KMS-11 (cell line): ENCODE results near the gene SHB.

Experiments
- H2AFZ ChIP-seq: fragments of 200-600 bp; sonication (generic); 2 replicates; pipeline ENCODE4 v1.6.1; 2016; ENCODE audit warnings: antibody characterized with exemption, mixed run types, low read depth
- H3K27ac ChIP-seq: fragments of 200-600 bp; sonication (generic); 2 replicates; pipeline ENCODE4 v1.6.1; 2016; ENCODE audit warnings: mild to moderate bottlenecking, mixed run types
- H3K27me3 ChIP-seq: fragments of 200-600 bp; sonication (generic); 2 replicates; pipeline ENCODE4 v1.6.1; 2017; ENCODE audit warnings: mild to moderate bottlenecking, low read depth, mixed run types, moderate library complexity; ENCODE audit not compliant: insufficient read depth
- H3K36me3 ChIP-seq: fragments of 200-600 bp; sonication (generic); 2 replicates; pipeline ENCODE4 v1.6.1; 2017; ENCODE audit warnings: mild to moderate bottlenecking, mixed run types; ENCODE audit not compliant: insufficient read depth
- H3K4me1 ChIP-seq: fragments of 200-600 bp; sonication (generic); 2 replicates; pipeline ENCODE4 v1.6.1; 2016; ENCODE audit warnings: mild to moderate bottlenecking, low read depth, mixed run types; ENCODE audit not compliant: poor library complexity, severe bottlenecking
- H3K4me2 ChIP-seq: fragments of 200-600 bp; sonication (generic); 2 replicates; pipeline ENCODE4 v1.7.0; 2016; ENCODE audit warnings: mild to moderate bottlenecking, mixed run types
- H3K4me3 ChIP-seq: fragments of 200-600 bp; sonication (generic); IDR thresholded peaks from 2 replicates; pipeline ENCODE4 v1.6.1; 2017; ENCODE audit warnings: low read depth, low read length, mixed read lengths; ENCODE audit not compliant: insufficient read depth
- H3K79me2 ChIP-seq: fragments of 200-600 bp; sonication (generic); 2 replicates; pipeline ENCODE4 v1.6.1; 2016; ENCODE audit warnings: low read depth, mixed run types; ENCODE audit not compliant: insufficient read depth
- H3K9ac ChIP-seq: fragments of 200-600 bp; sonication (generic); 2 replicates; pipeline ENCODE4 v1.6.1; 2016; ENCODE audit warnings: mild to moderate bottlenecking, mixed run types
- H4K20me1 ChIP-seq: fragments of 200-600 bp; sonication (generic); 2 replicates; pipeline ENCODE4 v1.6.1; 2016; ENCODE audit warnings: mild to moderate bottlenecking, mixed run types; ENCODE audit not compliant: insufficient read depth
- CTCF ChIP-seq: fragments of 200-600 bp; sonication (generic); conservative IDR thresholded peaks from 2 replicates; pipeline ENCODE4 v1.6.1; 2017; ENCODE audit warnings: low read depth, mild to moderate bottlenecking, antibody characterized with exemption, low read length, moderate library complexity, mixed read lengths

The SHB gene

GRCh38 chr9:38068701-38069628, at the start of gene SHB:
TSS of gene SHB (minus strand) at chr9:38069227. CDS start at chr9:38068645, 582 bp downstream.
- H3K79me2 ChIP-seq, result no peaks in the 10 kb centered on the region
- H3K4me2 ChIP-seq, result peak within 1 kb of the TSS; percentile 60
- H4K20me1 ChIP-seq, result no peaks in the 10 kb centered on the region
- no peak within 1 kb of the TSS for H3K4me3 ChIP-seq
- TF ChIP-seq CTCF, result no peak
- H3K27ac ChIP-seq, result peak within 1 kb of the TSS; percentile 63
- H3K36me3 ChIP-seq, result no peaks in the 10 kb centered on the region
- H2AFZ ChIP-seq, result peak within 1 kb of the TSS; percentile 98
- peaks cover 46% of the 10 kb centered on the region for H3K4me1 ChIP-seq
- H3K27me3 ChIP-seq, result no peaks in the 10 kb centered on the region
- H3K9ac ChIP-seq, result peak within 1 kb of the TSS; percentile 74

- Histone ChIP-seq H3K27ac (no peak overlapping the region), H3K9ac (no peak overlapping the region), H3K36me3 (no peaks in the 10 kb centered on the region), H4K20me1 (no peaks in the 10 kb centered on the region), H2AFZ (no peak overlapping the region), H3K79me2 (no peaks in the 10 kb centered on the region), H3K4me2 (no peak overlapping the region), H3K4me1 (no peaks in the 10 kb centered on the region), H3K27me3 (no peaks in the 10 kb centered on the region), H3K4me3 (no peak overlapping the region)
- TF ChIP-seq CTCF, result no peak
These were observed 48.6 kb upstream of the SHB start for GRCh38 chr9:38117651-38118050.

GRCh38 chr9:38114905-38115304, 45.9 kb upstream of the SHB start:
- TF ChIP-seq CTCF, result no peak
- H2AFZ ChIP-seq, result no peak overlapping the region
- H3K9ac ChIP-seq, result no peak overlapping the region
- H3K79me2 ChIP-seq, result no peaks in the 10 kb centered on the region
- H3K4me1 ChIP-seq, result no peaks in the 10 kb centered on the region
- H3K27ac ChIP-seq, result no peak overlapping the region
- no peaks in the 10 kb centered on the region for H4K20me1 ChIP-seq
- no peaks in the 10 kb centered on the region for H3K36me3 ChIP-seq
- no peaks in the 10 kb centered on the region for H3K27me3 ChIP-seq
- H3K4me2 ChIP-seq, result no peak overlapping the region
- no peak overlapping the region for H3K4me3 ChIP-seq

GRCh38 chr9:38112456-38112855, 43.4 kb upstream of the SHB start:
- Histone ChIP-seq H3K9ac (no peak overlapping the region), H3K27ac (no peak overlapping the region), H3K27me3 (no peaks in the 10 kb centered on the region), H3K4me2 (no peak overlapping the region), H2AFZ (no peak overlapping the region), H3K36me3 (no peaks in the 10 kb centered on the region), H3K79me2 (no peaks in the 10 kb centered on the region), H4K20me1 (no peaks in the 10 kb centered on the region), H3K4me3 (no peak overlapping the region), H3K4me1 (no peaks in the 10 kb centered on the region)
- no peak for TF ChIP-seq CTCF
